Stimulated activated CD8-positive, alpha-beta memory T cell treated with anti-CD3 and anti-CD28 coated beads, Interleukin-4, amount 100 ng/mL, for 1 hour (primary cell): ENCODE data around the gene MCC.

ENCODE experiments used
- DNase-seq, 2 donors: peaks; one replicate each; pipeline ENCODE4 v3.0.0-alpha.2; 2020; ENCODE audit warnings: low read depth in 2 of 2, low spot score in 1 of 2

Gene MCC

DNA sequence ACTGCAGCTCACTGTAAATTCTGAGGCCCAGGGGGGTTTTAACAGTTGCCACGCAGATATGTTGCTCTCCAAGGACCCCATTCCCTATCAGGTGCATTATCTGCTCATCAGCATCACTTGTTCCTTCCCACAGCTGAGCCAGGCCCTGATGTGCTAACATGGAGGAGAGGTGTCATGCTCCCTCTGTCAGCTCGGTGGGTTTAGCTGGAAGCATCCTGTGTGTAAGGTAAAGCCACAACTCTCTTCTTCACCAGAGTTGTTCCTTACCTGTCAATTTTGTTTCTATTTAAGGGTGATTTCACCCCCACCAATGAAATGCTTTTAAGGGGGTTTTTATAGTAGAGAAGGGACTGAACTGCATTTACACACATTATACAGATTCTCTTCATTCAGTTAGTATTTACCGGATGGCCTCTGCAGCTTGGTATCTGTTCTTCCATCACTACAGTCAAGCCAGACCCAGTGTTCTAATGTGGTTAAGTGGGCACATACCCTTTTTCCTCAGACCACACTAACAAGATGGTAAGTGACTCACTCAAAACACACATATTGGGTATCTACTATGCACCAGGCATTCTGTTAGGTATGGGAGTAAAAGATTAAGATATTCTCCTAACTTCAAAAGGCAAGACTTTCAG is 306.3 kb downstream of the MCC start:
- no peak for DNase-seq

DNA sequence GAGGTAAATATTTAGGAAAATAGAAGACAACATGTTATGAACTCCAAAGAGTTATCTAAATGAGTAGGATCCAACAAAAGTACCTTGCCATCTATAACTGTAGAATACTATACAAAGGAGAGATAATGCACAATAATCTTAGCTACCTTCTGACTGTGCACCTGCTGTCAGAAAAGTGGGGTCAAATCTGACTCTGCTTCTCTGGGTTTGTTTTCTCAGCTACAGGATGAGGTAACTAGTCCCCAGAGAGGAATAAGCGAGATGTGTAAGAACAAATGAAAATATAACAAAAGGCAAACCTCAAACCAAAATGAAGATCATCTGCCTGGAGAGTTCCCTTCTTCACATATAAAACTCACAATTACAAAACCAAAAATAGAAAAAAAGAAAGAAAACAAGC is 306.8 kb downstream of the MCC start:
- DNase-seq = no peak

DNA sequence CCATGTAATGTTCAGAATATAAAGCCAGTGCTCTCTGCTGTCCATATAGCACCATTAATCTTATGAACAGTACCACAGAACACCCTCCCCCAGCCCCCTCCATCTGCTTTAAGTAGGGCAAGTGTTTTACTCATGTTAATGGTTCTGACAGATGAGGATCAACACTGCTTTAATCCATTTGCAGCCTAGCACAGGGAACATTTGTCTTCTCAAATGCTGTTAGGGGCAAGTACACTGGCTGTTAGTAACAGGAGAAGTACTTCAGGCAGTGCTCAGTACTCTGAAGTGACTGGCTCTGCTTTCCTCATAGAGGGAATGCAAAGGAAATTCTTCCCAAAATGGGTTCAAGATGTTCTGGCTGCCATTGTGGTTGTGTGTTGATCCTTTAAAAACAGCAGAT is 309.1 kb downstream of the MCC start:
- no peak for DNase-seq

DNA sequence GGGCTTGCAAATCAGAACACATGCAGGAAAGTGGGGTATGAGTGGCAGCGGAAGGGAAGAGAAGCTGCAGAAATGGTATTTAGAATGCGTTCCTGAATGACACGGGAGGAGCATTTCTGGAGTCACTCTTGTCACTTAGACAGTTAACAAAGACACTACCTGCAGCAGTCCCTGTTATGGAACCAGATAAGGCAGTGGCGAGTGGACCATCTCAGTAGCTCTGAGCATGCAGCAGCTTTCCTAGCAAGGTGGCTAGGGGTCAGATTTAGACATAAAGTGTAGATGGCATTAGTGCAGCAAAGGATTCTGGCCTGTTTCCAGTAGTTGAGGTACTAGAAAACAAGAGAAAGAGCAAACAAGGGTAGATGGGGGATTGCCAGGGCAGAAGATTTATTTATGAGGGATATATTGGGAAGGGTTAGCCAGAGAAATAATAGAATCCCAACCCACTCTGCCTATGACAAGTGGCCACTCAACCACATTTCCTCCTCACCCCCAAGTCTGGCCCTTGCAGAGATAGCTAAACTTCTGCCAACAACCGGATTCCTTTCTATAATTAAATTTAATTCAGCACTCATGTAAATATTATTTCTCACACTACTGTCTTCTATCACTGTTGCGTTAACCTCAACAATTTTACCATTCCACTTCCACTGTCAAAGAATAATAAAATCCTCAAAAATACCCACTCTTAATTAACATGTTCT is 310.0 kb downstream of the MCC start:
- DNase-seq = no peak

DNA sequence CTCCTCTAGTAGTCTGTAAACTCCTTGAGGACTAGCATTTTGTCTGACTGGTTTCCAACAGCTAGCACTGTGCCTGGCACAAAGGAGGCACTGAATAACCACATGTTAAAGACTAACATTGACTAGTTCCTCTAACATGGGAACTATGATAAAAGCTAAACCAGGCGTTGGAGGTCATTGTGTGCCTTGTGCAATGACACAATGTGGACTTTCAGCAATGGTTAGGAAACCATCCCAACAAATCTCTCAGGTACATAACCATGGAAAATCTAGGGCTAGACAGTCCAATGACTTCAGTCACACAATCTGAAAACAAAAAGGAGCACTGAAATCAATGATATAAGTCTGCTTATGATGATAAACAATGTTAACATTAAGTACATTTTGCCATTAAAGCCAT is 311.0 kb downstream of the MCC start:
- no peak for DNase-seq

DNA sequence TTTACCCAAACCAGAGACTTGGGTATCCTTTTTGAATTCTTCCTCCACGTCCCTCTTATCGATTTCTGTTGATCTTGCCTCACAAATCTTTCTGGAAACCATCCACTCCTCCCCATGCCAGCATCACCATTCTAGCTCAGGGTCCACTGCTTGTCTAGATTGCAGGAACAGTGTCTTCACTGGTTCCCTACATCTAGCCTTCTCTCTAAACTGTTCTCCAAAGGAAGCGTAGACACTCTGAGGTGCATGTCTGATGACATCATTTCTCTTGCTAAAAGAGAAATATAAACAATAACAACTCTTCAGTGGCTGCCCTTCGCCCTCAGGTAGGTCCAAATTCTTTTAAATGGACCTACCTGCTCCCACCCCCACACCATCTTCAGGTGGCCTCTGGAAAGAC is 311.5 kb downstream of the MCC start:
- no peak for DNase-seq

DNA sequence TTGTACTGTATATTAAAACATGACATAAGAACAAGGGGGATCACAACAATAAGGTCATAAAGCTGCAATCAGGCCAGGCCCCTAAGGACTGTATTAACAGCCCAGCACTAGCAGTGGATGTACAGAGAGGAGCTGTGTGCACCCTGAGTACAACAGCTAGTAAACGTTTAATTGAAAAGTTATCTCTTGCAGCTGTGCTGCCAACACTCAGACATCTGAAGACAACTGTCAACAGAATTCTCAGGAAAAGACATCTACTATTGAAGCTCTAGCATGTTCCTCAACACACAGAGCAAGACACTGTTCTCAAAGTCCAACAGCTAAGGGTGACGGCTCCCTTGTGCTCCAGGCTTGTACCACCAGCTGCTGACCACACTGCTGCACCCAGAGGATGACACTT is 312.1 kb downstream of the MCC start:
- no peak for DNase-seq

DNA sequence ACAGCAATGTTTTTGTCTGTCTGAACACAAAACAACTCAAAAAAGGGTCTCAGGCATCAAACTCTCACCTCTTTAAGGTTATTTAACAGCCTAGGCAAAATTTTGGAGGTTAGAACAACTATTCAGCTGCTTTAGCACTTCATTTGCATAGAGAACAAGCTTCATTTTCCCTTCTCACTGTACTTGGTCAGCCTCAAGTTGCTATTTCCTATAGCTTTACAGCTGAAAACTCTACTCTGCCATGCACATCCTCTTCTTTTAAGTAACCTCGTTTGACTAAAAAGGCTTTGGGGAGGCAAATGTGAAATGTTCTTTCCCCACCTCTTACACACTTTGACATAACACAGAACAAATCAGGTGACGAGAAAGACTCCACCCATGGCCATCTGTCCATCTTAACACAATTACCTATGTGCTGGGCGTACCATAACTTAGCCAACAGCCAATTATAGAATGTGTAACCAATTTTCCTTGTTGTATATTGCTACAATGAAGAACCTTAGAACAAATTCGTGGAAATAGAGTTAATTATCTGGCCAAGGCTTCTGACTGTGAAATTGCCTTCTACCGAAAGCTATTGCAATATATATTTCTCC is 315.9 kb downstream of the MCC start:
- no peak for DNase-seq

DNA sequence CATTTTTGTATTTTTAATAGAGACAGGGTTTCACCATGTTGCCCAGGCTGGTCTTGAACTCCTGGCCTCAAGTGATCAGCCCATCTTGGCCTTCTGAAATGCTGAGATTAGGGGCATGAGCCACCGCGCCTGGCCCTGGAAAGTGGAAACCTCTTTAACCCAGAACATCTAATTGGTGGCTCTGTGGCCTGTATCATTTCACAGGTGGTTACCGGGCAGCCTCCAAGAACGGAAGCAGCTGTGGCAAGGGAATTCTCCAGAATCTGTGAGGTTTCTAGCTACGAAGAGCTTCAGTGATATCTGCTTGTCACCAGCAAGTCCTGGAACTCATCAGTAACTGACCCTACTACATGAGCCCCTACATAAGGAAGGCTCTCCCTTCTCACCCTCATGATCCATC is 316.7 kb downstream of the MCC start:
- DNase-seq = no peak

DNA sequence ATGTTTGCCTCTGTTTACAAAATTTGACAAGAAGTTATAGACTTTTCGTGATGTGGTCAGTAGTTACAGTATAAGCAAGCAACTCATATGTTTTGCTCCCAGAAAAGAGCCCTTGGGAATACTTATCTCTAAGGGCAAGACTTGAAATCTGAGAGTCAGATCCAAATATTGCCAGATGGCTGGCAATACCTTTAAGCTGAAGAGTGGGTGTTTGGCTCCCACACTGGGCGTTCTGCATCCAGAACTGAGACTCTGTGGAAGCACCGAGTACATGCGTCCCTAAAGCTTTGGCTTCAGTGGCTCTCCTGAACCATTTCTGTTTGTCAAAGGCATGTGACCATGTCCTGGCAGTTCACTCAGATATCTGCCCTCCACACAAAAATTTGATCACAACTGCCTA is 317.5 kb downstream of the MCC start:
- no peak for DNase-seq

DNA sequence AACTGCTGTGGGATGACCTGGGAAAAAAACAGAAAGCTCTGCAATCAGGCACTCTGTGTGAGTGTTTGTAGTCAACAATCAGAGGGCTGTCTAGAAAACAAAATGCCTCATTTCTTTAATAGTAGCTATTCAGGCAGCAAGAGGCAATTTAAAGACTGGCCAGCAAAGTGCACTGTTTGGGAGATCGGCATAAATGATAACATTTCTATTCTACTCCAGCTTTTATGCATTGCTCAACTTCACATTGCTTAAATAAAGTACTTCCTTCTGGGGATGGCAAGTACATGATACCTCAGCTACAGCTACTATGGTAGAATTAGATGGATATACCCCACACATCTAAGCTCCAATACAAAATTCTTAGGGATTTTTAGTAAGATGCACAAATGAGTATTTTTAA is 318.5 kb downstream of the MCC start:
- no peak for DNase-seq

DNA sequence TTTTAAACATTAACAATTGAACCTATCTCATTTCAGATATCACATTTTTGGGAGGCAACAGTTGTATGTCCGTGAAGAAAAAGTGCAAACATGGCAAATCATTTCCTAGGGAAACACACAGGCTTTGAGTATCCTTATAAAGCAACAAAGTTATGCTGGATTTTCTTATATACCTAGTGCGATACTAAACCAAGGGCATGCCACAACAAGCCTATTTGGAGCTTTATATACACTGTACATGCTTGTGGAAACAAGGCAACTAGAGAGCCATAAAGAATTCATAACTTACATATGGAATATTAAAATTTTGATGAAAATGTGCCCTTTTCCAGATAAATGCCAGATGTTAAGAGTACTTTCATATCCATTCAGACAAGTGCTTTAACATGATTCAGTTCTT is 320.3 kb downstream of the MCC start:
- no peak for DNase-seq

DNA sequence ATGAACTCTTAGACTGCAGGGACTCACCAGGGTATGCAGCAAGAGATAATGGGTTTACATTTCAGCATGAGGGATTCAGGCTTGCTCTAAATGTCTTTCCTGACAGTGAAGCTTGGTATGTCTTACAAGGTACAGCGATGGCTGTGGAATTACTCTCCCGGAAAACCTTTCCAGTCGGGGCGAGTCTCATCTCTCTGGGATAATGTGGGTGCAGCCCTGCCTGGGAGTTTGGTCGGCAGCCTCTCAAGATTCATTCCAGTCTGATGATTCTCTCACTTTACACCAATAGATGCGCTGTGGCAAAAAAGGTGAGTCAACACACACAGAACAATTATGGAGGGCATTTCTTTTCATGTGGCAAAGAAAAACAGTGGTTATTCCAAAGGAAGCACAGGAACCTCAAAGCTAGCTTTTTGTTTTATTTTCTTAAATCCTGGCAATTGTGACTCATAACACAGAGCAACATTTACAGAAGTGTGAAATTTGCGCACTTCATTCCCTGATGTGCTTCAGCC is 321.3 kb downstream of the MCC start:
- no peak for DNase-seq

DNA sequence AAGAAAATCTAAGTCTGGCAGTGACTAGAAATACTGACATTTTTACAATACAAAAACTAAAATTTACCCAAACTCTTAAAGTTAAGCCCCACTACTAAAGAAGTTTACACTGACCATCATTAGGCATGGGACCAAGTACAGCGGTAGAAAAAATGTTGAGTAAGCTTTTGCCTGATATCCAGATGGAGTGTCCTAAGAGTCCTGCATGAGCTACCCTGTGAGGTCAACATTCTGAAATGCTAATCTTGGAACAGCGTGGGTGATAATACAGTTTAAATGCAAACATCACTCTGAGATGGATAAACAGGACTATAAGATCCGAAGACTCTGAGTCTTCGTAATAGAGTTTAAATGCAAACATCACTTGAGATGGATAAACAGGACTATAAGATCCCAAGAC is 322.0 kb downstream of the MCC start:
- no peak for DNase-seq

DNA sequence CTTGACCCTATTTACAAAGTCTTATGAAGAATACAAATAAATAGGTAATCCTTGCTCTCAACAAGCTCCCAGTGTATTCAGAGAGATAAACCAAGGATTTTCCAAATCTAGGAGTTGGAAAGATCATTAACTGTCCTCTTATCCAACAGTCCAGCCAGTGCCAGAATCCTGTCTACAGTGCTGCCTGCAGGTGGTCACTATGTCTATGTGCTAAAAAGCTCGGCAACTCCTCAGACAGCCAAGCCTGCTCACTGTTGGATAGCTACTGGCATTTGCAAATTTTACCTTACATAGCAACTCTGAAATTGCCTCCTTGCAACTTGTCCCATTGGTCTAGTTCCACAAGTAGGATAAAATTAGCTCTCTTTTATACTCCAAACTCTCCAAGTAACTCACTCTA is 324.2 kb downstream of the MCC start:
- no peak for DNase-seq

DNA sequence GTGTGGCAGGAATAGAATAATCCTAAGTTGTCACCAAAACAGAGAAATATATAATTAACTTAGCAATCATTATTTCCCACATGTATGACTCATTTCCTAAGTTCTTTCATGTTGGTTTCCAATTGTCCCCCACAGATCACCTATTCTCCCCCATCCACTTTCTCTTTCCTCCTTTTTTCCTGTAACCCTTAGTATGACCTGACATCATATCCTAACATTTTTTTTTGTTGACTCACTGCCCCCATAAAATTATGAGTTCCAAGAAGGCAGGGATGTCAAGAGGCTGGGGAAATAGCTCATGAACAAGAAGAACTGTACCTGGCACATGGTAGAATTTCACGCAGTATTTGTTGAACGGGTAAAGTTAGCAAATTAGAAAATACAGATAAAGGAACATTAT is 324.9 kb downstream of the MCC start:
- no peak for DNase-seq

DNA sequence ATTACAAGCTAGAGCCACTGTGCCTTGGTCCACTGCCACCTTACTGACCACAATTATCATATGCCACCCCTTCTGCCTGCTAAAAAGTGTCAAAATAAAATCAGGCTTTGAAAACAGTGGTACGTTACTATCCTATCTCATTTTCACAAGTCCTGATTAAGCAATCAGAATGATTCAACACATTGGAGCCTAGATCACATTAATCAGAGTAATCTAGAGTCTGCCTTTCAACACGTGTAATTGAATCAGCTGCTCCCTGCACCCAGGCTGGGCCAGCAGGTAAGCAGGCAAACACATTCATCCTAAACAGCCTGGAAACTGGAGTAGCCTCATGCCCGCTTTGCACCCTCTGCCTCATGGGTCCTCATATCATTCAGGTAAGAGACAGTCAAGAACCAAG is 325.5 kb downstream of the MCC start:
- DNase-seq = no peak

DNA sequence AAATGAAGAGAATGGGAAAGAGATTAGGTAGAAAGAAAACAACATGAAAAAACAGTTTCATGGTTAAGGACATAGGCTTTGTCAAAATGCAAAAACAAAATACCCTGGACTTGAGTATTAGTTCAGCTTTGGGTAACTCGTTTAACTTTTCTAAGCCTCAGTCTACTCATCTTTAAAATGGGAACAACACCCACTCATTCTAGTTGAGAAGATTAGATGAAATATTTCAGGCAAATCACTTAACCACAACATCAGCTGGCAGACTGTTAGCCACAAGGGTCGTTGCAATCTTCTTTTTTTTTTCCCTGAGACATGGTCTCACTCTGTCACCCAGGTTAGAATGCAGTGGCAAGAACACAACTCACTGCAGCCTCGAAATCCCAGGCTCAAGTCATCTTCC is 326.0 kb downstream of the MCC start:
- DNase-seq = no peak

DNA sequence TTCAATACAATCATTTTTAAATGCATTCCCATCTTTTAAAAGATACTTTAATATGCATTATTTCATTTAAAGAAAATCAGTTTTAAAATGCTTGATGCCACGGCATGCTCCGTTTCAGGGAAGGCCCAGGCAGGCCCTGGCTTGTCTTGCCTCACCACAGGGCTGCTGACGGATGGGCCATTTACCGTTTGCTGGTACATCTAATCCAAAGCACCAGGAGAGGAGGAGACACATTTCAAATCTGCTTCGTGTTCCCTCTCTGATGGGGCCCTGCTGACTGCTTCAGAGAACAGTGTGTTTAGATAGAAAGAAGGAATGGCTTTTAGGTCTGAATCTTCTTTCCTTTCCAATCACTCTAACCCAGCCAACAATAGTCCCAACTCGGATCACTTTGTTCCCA is 326.4 kb downstream of the MCC start:
- no peak for DNase-seq

DNA sequence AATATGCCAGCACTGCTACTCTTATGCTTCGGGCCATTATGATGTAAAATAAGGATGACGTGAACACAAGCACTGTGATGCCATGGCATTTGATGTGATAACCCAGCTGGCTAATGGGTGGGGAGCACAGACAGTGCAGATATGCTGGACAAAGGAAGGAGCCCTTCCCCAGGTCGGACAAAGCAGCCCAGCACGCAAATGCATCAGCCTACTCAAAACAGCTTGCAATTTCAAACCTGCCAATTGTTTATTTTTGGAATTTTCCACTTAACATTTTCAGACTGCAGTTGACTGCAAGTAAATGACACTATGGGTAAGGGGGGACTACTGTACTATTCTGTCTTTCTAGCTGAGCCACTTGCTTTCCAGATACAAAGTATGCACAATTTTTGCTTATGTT is 330.4 kb downstream of the MCC start:
- no peak for DNase-seq

DNA sequence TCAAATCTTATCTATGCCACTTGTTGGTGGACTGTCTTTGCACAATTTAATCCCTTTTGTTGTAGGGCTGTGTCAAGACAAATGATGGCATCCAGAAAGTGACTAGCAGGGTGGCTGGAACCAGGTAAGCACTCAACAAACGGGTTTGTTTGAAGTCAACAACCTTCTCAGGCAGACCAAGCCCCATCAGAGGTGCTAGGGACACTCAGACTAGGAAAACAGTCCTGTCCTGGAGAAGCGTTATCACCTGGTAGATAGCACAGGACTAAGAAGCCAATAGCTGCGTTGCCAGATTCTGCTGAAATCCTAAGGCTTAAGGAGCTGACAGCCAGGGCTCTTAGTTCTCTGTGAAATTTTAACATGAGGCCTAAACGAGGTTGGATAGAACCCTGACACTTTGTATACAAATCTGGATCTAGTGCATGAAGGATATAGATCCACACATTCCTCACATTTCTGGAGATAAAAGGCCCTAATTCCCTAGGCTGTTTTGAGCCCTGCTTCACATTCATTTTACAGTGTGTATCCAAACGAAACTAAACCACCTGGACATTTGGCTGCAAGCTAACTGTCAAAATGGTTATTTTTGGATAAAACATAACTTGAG is 331.9 kb downstream of the MCC start:
- DNase-seq = no peak

DNA sequence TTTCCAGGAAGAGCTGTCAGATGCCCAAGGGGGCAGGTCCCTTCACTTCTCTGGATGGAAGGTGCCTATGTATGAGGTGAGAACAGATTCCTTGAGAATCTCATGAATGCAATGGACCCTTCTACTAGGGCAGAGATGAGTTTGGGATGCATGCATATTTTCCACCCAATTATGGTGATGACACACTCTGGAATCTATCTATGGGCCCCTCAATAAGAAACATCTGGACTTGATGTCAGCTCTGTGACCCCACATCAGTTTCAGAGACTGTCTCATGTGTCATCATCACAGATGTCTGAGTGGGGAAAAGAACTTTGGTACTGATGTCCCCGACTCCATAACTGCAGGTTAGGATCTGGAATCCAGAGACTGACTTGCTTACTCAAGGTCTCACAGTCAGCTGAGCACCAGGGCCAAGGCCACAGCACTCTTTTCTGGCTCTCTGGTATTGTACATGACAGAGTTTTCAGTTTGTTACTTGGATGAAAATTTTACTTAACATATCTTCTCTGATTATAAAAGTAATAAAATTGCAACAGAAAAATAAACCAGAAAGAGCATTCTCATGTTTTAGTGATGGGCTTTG is 334.6 kb downstream of the MCC start:
- DNase-seq = no peak
